Tibial artery (tissue), 4 donors: Measurements from ENCODE around the gene ZFAND3.

Experiments
- DNase-seq, 2 donors: peaks; one replicate each; pipeline ENCODE4 v3.0.0-alpha.2; 2019
- H3K27ac ChIP-seq, 2 donors: fragments of 200-600 bp; sonication (generic) in 1 of 2; 1 replicate in 1 of 2; 2 replicates in 1 of 2; pipeline ENCODE4 v1.5.1; 2018 to 2019; ENCODE audit warnings: mild to moderate bottlenecking in 1 of 2
- H3K27me3 ChIP-seq, 2 donors: fragments of 200-600 bp; sonication (generic) in 1 of 2; one replicate each; pipeline versions ENCODE4 v1.5.1 to v1.6.0; 2016 to 2019
- H3K36me3 ChIP-seq, 3 donors: fragments of 200-600 bp; sonication (generic) in 2 of 3; one replicate each; pipeline ENCODE4 v1.5.1; 2016 to 2019; ENCODE audit warnings: mild to moderate bottlenecking in 2 of 3
- H3K4me1 ChIP-seq, 4 donors: fragments of 200-600 bp; sonication (generic) in 2 of 4; 1 replicate in 3 of 4; 2 replicates in 1 of 4; pipeline ENCODE4 v1.5.1; 2016 to 2019
- H3K4me3 ChIP-seq, 2 donors: fragments of 200-600 bp; sonication (generic) in 1 of 2; 1 replicate in 1 of 2; 2 replicates in 1 of 2; pipeline ENCODE4 v1.5.1; 2018 to 2019; ENCODE audit warnings: mild to moderate bottlenecking in 2 of 2
- H3K9me3 ChIP-seq, 3 donors: fragments of 200-600 bp; sonication (generic) in 1 of 3; one replicate each; pipeline ENCODE4 v1.5.1; 2016 to 2019
- intact Hi-C: fragments of 100-400 bp; cut with DNase I; formaldehyde crosslinking; loops from one replicate; pipeline ENCODE4 v1.15.0; 2023; ENCODE audit warnings: low total_unique reads
- TF ChIP-seq, protein P1 (sequence below), 2 experiments: fragments of 200-600 bp in 1 of 2; fragments of 450-650 bp in 1 of 2; IDR thresholded peaks; one replicate each; pipeline ENCODE4 v1.5.1; 2017 to 2019; ENCODE audit warnings: antibody characterized with exemption in 2 of 2, mild to moderate bottlenecking in 1 of 2, moderate library complexity in 1 of 2

ZFAND3 gene

DNA sequence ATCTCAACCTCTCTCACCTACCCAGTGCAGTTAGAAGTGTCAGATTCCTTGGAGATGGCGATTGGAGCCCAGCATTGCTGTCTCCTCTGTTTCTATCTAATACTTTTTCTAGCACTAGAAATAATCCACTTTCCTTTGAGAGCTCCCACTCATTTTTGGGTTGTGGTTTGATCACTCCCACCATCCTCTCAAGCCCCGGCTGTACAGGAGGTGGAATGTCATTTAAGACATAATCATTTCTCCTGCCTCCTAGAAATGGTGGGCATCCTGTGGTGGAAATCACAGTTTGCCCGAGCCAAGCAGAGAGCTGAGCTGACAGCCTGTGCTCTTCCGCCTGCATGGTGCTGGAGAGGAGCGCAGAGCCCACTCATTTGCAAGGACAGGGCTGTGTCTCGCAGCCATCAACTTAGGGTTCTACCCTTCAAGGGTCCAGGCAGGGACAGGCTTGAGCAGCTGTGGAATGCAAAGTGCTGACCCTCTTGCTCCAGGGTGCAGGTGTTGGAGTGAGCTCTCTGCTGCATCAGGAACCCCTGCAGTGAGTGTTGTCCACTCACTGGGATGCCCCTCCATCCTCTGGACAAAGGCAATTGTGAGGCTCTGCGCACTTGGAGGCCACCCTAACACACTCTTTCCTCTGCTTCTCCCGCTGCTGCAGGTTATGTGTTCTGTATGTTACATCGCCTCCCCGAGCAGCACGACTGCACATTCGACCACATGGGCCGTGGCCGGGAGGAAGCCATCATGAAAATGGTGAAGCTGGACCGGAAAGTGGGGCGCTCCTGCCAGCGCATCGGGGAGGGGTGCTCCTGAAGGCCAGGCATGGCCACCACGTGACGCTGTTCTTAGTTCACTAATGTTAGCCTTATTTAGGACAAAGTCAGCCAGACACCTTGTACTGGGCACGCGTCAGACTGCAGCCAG lies 332.3 kb downstream of the ZFAND3 start:
- Histone ChIP-seq H3K36me3 (peaks cover 9 to 31% (median 26%) of the 10 kb centered on the region in 3 donors), H3K4me3 (no peak overlapping the region), H3K27me3 (no peaks in the 10 kb centered on the region), H3K4me1 (no peaks in the 10 kb centered on the region), H3K9me3 (no peaks in the 10 kb centered on the region), H3K27ac (no peak overlapping the region)
- TF ChIP-seq, protein P1, sequence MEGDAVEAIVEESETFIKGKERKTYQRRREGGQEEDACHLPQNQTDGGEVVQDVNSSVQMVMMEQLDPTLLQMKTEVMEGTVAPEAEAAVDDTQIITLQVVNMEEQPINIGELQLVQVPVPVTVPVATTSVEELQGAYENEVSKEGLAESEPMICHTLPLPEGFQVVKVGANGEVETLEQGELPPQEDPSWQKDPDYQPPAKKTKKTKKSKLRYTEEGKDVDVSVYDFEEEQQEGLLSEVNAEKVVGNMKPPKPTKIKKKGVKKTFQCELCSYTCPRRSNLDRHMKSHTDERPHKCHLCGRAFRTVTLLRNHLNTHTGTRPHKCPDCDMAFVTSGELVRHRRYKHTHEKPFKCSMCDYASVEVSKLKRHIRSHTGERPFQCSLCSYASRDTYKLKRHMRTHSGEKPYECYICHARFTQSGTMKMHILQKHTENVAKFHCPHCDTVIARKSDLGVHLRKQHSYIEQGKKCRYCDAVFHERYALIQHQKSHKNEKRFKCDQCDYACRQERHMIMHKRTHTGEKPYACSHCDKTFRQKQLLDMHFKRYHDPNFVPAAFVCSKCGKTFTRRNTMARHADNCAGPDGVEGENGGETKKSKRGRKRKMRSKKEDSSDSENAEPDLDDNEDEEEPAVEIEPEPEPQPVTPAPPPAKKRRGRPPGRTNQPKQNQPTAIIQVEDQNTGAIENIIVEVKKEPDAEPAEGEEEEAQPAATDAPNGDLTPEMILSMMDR (IDR thresholded peaks at IDR 0.05) = no peak
- intact Hi-C loops = no loop called here
- peak in 1 of 2 donors; percentile 17 for DNase-seq

DNA sequence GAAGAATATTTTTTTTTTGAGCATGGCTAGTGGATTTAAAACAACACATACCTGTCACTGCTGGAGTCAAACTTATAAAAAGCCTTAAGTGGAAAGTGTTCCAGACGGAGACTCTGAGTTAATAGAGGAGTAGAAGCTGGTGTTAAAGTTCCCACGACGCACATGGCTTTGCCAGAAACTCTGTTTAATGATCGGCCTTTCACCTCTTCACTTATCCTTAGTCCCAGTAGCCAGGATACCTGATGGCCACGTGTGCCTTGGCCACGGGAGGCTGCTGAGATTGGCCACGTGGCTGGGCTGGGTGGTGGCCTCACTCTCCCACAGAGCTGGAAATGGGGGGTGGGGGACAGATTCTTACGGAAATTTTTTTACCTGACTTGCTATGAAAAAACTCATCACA lies 333.1 kb downstream of the ZFAND3 start:
- no peak overlapping the region for H3K27ac ChIP-seq
- no peak overlapping the region for H3K4me3 ChIP-seq
- TF ChIP-seq, protein P1 (IDR thresholded peaks at IDR 0.05) = no peak
- intact Hi-C loops = no loop called here
- no peaks in the 10 kb centered on the region for H3K27me3 ChIP-seq
- no peak for DNase-seq
- H3K36me3 ChIP-seq = peaks cover 9 to 31% (median 26%) of the 10 kb centered on the region in 3 donors
- H3K9me3 ChIP-seq = no peaks in the 10 kb centered on the region
- no peaks in the 10 kb centered on the region for H3K4me1 ChIP-seq

DNA sequence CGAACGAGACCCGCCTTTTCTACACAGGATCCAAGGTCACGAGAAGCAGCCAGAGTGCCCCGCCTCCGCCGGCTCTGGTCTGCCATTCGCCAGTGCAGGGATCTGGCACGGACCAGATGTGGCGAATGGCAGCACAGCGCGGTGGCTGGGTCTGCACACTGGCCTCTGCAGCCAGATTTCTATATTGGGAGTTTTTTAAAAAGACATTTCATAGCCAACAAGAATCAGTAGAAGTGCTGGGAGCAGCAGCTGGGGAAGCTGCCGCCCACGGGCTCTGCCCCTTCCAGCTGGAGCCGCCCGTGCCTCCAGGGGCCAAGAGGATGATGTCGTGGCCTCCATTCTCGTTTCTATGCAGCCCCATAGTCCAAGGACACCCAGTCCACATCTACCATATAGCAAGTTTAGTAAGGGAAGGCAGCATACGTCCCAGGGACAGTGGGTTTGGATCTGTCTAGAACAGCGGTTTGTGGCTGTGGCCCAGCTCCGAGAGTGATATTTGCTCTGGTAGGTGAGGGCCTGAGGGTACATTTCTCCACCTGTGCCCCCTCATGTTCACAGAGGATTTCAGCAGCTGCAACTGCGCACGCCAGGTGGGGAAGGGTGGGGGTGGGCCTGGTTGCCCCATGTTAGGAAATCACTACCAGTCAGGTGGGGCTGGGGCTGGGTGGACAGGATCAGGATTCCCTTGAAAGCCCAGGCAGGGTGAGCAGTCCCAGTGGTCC lies 333.7 kb downstream of the ZFAND3 start:
- TF ChIP-seq, protein P1 (IDR thresholded peaks at IDR 0.05) = no peak
- Histone ChIP-seq H3K9me3 (no peaks in the 10 kb centered on the region), H3K4me1 (no peaks in the 10 kb centered on the region), H3K4me3 (no peak overlapping the region), H3K27me3 (no peaks in the 10 kb centered on the region), H3K36me3 (peaks cover 9 to 31% (median 26%) of the 10 kb centered on the region in 3 donors), H3K27ac (no peak overlapping the region)
- DNase-seq = peak in 1 of 2 donors; percentile 13
- intact Hi-C loops = no loop called here

DNA sequence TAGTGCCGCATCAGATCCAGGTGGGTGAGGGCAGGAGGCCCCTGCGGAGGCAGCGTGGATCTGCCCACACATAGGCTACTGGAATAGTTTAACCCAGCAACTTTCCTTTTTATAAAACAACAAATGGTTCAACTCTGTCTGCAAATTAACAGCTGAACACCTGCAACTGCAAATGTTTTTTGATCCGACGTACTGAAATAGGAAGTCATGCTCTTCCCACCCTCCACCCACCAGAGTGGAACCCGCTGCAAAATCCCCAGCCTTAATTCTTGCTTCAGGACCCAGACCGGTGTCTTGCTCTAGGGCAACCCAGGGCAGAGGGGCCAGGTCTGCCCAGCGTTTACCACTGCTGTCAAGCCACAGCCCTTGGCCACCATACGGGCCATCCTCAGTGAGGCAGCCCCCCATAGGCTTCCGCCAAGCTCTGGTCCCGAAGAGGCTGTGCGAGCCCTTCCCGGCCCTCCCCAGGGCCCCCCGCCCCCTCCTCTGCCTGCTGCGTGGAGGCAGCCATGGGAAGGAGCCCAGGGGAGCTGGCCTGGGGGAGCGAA lies 334.3 kb downstream of the ZFAND3 start:
- intact Hi-C loops = no loop called here
- peak in 1 of 2 donors; percentile 7 for DNase-seq
- H3K27me3 ChIP-seq = no peaks in the 10 kb centered on the region
- H3K4me3 ChIP-seq = no peak overlapping the region
- H3K9me3 ChIP-seq = no peaks in the 10 kb centered on the region
- H3K4me1 ChIP-seq = no peaks in the 10 kb centered on the region
- H3K36me3 ChIP-seq = peaks cover 9 to 31% (median 26%) of the 10 kb centered on the region in 3 donors
- H3K27ac ChIP-seq = no peak overlapping the region
- TF ChIP-seq, protein P1 (IDR thresholded peaks at IDR 0.05) = no peak

DNA sequence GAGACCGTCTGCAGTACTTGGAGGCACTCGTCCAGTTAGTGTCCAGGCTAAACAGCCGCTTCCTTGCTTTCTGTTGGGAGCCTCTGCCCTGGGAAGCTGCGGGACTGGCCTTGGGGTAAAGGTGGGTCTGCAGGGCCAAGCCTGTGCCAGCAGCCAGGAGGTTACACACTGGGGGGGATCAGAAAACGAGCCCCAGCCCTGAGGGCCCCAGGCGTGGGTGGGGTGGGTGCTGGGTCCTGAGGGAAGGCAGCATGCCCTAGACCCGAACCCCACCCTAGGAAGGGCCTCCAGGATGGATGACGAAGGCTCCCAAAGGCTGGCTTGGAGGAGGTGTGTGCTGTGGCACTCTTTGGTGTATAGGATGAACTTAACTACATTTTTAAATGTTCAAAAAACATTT lies 335.2 kb downstream of the ZFAND3 start:
- Histone ChIP-seq H3K36me3 (peaks cover 9 to 31% (median 26%) of the 10 kb centered on the region in 3 donors), H3K9me3 (no peaks in the 10 kb centered on the region), H3K27ac (no peak overlapping the region), H3K27me3 (no peaks in the 10 kb centered on the region), H3K4me1 (no peaks in the 10 kb centered on the region), H3K4me3 (no peak overlapping the region)
- intact Hi-C loops = no loop called here
- peak in 1 of 2 donors; percentile 17 for DNase-seq
- TF ChIP-seq, protein P1 (IDR thresholded peaks at IDR 0.05) = no peak
